Stimulated activated CD8-positive, alpha-beta memory T cell treated with anti-CD3 and anti-CD28 coated beads, Interleukin-12 subunit alpha, Interleukin-12 subunit beta, amount 100 ng/mL, for 4 hours (primary cell): ENCODE data around the gene PTPN4.
A peak's percentile ranks its signal among the peaks of the same experiment; 100 is the strongest.

Source experiments
- DNase-seq: peaks from one replicate; pipeline ENCODE4 v3.0.0-alpha.2; 2020; ENCODE audit warnings: low read depth

Gene PTPN4

DNA sequence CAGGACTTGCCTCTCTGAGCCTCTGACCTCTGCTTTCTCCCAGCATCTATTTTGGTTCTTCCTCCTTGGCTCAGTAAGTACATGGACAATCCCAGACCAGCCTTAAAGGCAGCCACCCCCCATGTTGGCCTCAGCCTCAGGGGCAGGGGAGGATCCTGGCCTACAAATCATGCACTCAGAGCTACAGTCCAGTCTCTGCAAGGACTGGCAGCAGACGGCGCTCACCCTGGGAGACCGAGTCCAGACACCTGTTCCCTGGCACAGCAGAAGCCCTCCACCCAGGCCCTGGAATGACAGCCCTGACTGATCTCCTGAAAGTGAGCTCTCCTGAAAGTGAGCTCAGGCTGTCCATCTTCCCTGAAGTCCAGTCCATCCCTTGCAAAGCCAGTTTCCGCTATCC lies 25.7 kb upstream of the PTPN4 start:
- no peak for DNase-seq

DNA sequence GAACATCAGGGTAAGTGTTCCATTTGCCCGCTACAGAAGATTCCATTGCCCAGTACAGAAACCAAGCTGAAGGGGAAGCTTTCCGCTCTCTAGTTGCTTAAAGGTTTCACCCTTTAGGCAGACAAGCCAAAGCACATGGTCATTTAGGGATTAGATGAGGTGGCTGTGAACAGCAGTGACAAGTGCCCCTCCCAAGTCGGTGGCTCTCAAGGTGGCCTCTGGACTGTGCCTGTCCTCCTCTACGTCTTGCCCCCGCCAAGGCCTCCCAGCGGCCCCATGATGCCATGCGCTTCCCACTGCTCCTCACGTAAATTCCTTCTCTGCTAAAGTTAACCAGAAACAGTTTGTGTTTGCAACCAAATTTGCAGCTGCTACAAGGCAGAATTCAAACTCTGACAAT lies 24.2 kb upstream of the PTPN4 start:
- DNase-seq: no peak

DNA sequence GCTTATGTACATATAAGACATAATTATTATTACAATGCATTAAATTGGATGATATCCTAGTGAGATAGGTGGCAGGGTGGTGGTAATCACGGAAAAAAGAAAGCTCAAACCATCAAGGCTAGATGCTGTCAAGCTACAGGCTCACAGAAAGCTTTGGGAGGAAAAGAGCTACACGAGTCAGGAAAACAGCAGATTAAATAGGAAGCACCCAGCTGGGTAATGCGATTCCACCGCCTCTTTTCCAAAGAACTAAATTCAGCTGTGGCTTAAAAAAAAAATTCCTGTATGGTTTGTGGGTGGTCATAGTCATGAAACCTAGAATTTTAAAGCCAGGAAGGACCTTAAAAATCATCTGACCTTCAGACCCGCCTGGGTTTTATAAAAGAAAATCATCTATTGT lies 23.7 kb upstream of the PTPN4 start:
- DNase-seq: no peak

DNA sequence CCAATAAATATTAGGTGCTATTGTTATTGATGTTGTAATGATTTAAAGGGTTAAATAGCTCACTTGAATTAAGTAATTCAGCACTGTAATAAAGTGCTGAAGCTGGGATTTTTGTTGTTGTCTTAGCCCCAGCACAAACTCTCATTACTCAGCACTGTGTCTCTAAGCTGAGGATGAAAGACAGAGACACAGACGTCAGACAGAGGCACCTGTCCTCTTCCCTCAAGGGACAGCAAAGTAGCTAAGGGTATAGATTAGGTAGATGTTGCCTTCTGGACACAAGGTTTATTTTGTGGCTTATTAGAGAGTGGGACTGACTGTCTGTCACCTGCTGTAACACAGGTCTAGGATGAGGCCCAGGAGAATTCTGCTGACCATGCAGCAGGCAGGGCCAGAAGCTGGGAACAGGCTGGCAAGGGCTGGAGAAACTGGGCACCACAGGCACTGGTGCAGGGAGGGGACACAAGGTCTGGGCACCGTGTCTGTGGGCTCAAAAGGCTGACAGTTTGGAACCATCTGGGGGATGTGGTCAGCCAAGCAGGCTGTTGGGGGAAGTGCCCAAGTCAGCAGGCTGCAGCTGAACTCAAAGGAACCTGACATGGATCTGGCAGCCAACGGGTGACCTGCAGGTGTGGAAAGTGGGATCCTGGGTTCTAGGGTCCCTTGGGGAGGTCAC lies 20.0 kb upstream of the PTPN4 start:
- DNase-seq: no peak

DNA sequence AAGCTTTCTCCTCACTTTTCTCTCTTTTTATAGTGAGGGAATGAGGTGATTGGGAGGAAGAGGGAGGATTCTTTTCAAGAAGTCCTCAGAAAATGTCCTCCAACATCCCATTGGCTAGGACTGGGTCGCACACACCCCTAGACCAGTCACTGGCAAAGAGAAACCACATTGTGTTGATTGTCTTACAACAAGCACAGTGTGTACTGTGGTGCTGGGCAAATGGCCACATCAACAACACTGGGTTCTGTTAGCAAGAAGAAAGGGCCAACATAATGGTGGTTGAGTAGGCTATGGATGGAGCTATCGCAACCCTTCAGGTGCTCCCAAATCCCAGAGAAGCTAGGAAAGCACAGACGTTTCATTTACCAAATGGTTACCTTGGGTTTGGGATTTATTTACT lies 18.7 kb upstream of the PTPN4 start:
- DNase-seq: no peak

DNA sequence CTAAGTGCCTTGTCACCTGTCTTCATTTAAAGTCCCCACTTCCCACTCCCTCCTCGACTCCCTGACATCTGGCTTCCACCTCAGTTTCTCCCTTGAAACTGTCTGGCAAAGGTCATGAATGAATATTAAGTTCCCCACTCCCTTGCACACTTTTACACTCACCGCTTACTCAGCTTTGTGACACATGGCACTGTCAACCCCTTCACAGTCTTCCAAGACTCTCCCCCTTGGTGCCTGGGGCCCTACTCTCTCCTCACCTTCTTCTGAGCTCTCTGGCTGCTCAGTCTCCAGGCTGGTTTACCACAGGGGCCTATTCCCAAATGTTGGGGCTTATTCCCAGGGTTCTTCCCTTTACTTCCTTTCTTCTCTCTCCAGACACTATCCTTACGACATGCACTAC lies 17.9 kb upstream of the PTPN4 start:
- no peak for DNase-seq

DNA sequence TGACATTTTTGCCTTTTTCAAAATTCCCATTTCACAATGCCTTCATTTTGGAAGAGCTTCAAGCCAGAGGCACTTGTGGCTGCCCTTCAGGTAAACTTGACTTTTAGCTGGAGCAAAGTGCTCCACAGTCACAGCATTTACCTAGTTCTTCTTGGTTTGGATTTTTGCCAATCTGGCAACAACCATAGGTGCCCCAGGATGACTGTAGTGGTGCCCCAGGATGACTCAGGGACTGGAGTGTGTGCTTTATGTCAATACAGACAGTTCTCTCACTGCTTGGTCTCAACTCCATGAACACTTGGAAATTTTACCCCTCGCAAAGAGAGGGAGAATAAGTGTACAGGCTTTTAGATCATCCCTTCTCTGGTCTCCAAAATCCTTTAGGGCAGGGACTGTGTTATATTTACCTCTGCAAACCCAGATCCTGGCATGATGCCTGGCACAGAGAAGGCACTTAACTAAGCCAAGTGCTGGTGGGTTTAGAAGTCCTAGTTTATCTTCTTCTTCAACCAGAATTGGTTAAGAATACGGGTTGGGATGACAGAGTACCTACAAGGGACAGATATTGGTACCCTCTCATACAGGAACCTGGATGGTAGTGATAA lies 15.3 kb upstream of the PTPN4 start:
- no peak for DNase-seq

DNA sequence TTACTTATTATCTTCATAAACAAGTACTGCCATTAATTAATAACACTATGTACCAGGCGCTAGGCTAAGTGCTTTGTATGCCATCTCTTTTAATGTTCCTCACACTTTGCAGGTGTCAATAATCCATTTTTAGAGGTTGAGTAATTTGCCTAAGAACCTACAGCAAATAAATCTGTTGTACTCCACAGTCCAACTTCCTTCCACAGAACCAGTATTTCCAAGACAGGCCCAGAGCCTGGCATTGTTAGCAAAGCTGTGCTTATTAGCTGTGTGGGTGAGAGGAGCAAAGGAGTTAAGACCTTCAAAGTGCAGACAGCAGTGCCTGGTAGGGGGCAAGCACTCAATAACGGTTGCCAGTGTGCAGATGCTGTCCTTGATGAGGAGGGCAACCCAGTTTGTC lies 14.2 kb upstream of the PTPN4 start:
- no peak for DNase-seq

DNA sequence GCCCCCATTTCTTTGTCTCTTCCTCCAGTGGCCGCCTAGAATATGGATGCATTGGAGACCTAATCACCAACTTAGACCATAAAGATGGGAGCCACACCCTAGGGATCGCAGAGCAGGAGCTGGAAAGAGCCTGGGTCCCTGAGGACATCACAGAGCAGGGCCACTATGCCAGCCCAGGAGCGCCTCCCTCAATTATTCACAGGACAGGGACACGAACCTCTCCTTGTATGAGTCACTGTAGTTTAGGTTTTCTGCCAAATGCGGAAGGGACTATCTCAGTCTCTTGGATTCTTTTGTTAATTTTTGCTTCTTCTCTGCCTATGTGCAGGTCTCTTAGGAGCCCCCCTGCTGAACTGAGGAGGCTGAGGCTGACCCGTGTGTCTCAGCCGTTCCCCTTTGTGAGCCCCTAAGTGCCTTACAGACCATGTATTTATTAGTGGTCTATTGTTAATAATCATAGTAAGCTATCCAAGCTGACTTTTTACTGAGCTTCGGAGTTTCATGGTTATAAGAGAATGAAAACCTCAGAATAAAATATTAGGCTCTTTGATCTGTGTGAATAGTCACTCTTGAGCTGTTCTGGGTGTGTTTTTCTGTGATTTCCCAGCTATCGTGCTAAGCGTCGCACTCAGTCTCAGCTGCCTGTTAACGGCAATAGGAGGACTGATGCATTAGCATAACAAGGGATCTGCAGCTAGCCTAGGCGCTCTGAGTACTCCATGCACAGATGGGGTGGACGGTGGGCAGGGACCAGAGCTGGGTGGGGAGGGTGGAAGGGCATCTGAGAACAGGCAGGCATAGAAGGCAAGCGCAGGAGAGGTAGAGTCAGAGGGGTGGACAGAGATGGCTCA lies 12.7 kb upstream of the PTPN4 start:
- DNase-seq: no peak

DNA sequence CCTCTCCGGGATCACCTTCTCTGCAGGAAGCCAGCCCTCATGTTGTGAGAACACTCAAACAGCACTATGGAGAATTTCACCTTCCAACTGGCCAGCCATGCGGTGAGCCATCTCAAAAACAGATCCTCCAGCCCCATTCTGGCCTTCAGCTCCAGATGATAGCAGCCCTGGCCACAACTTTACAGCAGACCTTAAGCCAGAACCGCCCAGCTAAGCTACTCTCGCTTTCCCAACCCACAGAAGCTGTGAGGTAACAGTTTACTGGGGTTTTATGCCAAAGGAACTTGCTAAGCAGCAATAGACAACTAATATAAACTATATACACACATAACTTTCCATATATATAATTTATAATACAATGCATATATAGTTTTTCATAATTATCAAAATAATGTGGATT lies 11.6 kb upstream of the PTPN4 start:
- DNase-seq: no peak

DNA sequence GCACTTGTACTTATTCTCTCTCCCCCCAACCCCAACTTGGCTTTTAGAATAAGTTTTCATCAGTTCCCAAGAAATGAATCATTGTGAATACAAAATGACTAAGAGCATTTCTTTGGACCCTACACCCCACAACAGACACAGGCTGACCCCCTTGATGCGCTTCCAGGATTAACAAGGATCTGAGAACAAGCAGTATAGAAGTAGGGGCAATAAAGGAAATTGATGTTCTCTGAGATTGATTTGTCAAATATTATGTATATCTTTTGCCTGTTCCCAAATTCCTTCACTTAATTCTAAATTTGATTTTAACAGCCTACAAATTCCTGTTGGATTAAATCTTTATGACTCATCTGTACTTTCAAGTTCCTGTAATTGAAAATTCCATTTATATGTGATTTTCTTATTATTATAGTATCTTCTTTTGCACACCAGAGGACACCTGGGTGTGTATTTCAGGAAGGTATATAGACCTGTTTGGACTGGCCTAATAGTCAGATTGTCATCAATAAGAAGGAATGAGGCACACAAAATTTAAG lies 10.2 kb upstream of the PTPN4 start:
- DNase-seq: no peak

DNA sequence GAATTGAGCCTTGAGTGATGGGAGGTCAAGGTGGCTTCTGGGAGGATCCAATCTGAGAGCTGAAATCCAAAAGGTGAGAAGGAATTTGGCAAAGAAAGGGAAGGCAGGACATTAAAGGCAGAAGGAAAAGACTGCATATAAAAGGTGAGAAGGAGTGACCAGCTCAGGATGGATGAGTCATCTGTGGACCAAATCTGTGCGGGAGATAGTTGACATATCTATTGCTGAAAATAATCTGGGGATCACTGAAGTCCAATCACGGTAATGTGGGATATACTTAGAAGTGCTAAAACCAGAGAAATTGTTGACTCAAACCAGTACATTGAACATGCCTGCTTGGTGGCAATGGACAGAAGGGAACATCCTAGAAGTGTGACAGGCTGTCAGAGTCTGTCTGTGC lies 8.0 kb upstream of the PTPN4 start:
- no peak for DNase-seq

DNA sequence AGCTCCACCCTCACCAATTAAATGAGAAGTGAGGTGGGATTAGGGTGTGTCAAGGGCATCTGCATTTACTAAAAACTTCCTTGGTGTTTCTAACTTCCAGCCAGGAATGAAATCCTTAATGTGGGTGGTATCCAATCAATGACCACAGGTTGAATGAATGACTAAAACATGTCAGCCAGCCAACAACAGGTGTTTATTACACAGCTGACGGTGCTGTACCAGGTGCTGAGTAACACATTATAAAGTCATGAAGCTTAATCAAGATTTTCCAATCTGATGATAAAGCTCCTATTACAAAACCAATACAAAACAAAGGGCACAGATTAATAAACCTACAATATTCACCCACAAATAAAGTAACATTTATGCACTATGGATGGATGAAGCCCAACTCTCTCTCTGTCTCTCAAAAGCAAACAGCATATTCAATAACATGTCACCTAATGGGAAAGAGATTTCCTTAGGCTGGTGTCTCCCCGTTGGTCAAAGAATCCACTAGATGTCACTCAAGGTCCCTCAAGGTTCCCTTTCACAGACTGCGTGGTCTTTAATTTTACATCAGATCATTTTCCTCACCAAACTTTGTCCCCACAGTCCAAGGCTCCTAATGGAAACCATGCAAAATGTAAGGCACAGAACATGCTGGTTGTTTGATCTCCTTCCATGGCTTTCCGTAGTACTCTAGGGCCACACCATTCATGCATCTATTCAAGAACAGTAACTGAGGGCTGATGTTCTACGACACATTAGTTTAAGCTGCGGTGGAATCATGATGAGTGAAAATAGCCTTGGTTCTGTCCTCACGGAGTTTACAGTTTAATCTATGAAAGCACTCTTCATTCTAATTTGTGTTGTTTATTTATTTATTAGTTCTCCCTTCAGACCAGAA lies 6.4 kb upstream of the PTPN4 start:
- DNase-seq: no peak

DNA sequence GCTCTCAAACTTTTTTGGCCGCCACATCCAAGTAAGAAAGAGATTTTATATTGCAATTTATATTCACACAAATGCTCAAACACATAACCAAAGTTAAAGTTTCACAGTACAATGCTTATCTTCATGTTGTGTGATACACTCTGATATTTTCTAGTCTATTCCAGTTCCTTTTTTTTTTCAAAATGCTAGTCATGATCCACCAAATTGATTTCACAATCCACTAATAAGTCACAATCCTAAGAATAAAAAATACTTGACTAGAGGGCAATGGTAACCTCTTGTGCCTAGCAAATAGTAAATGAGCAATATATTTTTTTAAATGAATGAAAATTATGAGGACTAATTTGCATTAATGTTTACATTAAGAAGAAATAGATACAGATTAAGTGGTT lies 5.8 kb upstream of the PTPN4 start:
- DNase-seq: no peak

DNA sequence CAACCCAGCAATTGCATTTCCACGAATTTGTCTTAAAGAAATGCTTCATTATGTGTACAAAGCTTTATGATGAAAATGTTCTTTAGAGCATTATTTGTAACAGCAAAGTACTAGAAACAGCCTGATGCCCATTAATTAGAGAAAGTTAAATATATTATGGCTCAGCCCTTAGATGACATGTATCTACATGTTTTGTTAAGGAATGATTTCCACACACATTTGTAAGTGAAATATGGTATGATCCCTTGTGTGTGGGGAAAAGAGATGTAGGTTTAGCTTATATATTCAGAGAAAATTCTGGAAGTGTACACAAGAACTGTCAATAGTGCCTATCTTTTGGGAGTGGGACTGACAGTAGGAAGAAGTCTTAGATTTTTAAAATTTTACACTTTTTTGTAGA lies 3.8 kb upstream of the PTPN4 start:
- no peak for DNase-seq

DNA sequence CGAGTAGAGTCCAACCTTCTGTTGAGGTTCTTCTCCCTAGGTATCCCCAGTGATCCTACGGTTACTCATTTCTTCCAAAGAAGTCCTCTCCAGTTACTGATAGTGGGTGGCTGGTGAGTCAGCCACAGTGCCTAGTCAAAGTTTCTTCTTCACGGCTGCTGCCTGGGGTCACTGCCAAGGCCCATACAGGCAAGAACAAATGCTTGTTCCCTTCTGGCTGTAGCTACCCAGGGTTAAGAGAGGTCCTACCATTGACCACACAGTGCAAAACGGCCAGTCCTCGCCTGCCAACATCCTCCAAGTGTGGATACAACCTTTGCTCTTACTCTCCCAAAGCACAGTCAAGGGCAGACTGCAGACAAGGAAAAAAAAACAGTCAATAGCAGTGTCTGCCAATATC lies 2.9 kb upstream of the PTPN4 start:
- peak; percentile 4 for DNase-seq

DNA sequence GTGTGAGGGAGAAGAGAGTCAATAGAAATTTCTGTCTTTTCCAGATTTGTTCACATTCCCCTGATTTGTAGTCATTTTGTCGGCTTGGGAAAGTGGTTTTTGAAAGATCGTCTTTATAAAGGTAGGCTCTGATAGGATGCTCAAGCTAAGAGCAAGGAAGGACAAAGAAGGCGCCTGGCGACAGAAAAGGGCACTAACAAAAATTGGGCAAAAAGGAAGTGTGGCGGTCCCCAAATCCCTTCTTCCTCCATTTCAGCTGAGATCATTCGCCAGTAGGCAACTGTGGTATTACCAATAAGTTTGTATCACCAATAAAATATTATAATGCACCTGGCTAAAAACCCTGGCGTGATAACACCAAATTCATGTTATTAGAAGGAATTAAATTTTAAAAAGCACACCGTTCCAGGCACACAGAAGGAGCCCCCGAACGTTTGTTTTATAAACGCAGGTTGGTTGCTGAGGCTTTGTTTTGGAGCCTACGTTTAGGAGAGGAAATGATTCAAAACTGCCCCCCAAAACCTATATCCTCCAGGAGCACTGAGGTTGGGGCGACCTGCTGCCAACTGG lies 756 bp upstream of the PTPN4 start:
- DNase-seq: no peak

DNA sequence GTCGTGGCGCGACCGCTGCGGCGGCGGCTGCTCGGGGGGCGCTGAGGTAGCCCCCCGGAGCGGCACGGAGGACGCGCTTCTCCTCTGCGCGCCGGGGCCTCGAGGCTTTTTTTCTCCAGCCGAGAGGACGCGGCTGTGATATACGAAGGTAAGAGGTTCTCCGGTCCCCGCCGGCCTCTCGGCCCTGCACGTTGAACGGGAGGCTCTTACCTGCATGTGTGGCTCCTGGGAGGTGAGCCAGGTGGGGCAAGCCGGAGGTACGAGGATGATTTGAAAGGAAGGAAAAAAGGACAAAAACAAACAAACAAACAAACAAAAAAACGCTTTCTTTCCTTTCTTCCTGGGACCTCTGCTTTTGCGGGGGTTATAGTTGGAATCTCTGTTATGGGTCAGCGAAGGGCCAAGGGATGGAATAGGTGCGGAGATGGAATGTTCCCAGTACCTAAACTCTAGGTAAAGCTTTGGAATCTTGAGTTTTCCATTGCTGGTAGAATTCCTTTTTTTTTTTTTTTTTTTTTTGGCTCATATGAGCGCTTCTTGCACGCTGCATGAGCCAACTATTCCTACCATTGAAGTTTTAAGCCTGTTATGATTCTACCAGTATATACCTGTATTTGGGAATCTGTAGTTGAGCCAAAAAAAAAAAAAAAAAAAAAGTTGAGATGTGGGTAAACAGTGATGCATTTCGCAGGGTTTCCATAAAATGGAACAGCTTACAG lies 674 bp downstream of the PTPN4 start:
- no peak for DNase-seq

DNA sequence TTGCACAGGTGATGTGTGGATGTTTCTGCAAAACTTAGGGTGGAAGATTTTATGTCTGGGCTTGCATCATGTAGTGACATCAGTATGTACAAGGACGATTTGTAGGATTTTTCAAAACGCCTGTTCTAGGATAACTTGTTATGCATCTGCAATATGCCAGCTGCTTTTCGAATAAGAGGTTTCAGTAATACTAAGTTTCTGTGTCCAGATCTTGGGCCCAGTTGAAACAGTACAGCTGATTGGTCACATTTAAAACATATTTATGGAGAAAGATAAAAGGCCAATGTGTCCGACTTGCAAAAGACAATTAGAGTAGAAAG lies 1.2 kb downstream of the PTPN4 start:
- no peak for DNase-seq

DNA sequence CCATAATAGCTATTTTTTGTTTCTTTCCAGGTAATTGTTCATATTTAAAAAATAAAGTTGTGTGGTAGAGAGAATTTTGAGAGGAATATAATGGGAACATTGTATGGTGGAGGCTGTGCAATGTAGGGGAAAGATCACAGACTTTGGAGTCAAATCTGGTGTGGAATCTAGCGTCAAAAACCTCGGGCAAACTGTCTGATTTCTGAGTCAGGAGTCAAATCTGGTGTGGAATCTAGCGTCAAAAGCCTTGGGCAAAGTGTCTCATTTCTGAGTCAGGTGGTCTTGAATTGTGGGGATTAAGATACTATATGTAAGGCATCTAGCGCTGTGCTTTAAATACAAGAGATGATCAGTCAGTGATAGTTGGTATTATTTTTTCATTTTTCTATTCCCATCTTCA lies 5.1 kb downstream of the PTPN4 start:
- DNase-seq: no peak

DNA sequence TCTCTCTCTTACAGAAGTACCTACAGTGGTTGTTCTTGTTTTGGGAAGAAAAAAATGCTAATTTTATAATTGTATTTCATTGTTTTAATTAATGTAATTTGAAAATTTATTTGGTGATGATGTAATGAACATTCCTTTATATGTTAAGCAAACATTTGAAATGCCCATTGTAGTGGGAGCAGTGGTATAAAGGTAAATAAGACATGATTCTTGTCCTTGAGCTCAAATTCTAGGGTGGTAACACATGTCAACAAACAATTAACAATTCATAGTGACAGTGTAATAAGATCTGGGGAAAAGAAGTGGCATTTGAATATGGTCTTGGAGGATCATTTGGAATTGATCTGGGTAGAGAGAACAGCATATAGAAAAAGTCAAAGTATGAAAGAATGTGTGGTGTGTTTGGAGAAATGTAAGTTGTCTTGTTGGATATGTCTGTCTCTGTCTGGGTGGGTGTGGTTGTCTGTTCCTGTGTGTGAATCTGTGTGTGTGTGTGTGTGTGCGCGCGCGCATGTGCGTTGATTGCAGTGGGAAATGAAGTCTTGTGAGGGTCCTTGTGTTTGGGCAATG lies 5.8 kb downstream of the PTPN4 start:
- no peak for DNase-seq
